ENCODE results near the gene SAMHD1.

SAMHD1 gene

DNA sequence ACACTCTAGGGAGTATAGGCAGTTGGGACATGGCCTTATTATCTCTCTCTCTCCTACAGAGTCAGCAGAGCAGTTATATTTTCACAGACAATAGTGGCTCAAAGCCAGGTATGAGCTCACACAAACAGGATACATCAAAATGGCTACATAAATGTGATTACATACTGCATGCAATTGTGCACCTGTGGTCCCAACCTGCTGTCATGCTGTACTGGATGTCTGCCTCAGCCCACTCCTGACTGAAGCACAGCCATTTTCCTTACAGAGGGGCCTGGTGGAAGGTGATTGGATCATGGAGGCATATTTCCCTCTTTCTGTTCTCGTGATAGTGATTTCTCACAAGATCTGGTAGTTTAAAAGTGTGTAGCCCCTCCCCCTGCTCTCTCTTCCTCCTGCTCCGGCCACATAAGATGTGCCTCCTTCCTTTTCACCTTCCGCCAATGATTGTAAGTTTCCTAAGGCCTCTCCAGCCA lies 37.0 kb upstream of the SAMHD1 start:
- no peak for DNase-seq (ENCODE audit: extremely low read depth, low read depth)
- TF ChIP-seq, protein P1, sequence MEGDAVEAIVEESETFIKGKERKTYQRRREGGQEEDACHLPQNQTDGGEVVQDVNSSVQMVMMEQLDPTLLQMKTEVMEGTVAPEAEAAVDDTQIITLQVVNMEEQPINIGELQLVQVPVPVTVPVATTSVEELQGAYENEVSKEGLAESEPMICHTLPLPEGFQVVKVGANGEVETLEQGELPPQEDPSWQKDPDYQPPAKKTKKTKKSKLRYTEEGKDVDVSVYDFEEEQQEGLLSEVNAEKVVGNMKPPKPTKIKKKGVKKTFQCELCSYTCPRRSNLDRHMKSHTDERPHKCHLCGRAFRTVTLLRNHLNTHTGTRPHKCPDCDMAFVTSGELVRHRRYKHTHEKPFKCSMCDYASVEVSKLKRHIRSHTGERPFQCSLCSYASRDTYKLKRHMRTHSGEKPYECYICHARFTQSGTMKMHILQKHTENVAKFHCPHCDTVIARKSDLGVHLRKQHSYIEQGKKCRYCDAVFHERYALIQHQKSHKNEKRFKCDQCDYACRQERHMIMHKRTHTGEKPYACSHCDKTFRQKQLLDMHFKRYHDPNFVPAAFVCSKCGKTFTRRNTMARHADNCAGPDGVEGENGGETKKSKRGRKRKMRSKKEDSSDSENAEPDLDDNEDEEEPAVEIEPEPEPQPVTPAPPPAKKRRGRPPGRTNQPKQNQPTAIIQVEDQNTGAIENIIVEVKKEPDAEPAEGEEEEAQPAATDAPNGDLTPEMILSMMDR (IDR thresholded peaks at IDR 0.05; ENCODE audit: low read depth, low read length), result no peak

DNA sequence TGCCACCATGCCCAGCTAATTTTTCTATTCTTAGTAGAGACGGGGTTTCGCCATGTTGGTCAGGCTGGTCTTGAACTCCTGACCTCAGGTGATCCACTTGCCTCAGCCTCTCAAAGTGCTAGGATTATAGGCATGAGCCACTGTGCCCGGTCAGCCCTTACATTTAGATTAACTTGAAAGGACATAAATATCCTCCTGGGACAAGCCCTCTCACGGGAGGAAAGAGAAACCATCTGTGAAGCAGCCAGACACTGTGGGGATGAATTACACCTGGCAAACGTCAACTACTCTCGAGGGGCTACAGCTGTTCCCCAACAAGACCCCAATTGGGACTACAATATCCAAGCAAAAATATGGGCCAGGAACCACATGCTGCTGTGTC lies 32.7 kb upstream of the SAMHD1 start:
- TF ChIP-seq, protein P1 (IDR thresholded peaks at IDR 0.05; ENCODE audit: low read depth, low read length), result no peak
- no peak for DNase-seq (ENCODE audit: extremely low read depth, low read depth)

DNA sequence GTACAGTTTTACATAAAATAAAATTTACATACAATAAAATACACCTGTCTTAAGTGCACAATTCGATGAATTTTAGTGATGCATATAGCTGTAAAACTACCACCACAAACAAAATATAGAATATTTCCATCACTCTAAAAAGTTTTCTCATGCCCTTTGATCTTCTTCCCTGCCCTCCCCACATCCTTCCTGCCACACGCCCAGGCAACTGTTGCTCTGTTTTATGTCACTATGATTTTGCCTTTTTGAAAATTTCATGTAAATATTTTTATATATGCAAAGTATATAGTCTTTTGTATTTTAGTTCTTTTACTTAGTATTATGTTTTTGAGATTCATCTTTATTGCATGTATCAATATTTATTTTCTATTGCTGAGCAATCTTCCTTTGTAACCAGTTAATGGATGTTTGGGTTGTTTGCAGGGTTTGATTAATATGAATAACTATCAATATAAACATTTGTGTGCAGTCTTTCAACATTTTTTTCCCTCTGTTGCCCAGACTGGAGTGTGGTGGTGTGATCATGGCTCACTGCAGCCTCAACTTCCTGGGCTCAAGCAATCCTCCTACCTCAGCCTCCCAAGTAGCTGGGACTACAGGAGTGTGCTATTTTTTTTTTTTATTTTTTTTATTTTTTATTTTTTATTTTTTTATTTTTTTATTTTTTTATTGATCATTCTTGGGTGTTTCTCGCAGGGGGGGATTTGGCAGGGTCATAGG lies 23.8 kb upstream of the SAMHD1 start:
- no peak for DNase-seq (ENCODE audit: extremely low read depth, low read depth)

DNA sequence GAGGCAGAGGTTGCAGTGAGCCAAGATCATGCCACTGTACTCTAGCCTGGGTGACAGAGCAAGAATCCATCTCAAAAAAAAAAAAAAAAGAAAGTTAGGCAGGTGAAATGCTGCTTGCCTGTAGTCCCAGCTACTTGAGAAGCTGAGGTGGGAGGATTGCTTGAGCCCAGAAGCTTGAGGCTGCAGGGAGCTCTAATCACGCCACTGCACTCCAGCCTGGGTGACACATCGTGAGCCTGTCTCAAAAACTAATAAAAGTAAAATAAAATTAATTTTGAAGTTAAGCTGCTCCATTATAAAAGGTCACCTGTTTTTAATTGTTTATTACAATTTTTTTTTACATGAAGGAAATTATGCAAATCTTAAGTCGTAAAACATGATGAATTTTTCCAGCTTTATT lies 23.2 kb upstream of the SAMHD1 start:
- no peak for DNase-seq (ENCODE audit: extremely low read depth, low read depth)
- TF ChIP-seq, protein P1 (IDR thresholded peaks at IDR 0.05; ENCODE audit: low read depth, low read length), result no peak

More for the DNA sequence above, 23.8 kb upstream of the SAMHD1 start:
- TF ChIP-seq, protein P1 (IDR thresholded peaks at IDR 0.05; ENCODE audit: low read depth, low read length), result no peak

DNA sequence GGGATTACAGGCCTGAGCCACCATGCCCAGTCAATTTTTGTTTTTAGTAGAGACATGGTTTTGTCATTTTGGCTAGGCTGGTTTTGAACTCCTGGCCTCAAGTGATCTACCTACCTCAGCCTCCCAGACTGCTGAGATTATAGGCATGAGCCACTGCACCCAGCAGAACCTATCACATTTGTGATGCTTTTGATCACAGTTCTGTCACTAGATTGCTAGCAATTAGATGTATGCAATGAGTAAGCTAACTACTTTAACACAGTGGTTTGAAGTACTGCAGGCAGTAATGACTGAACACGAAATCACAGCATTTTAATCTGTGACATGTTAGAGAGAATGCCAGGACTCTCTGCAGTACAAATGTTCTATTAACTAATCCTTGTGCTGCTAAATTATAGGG lies 19.6 kb upstream of the SAMHD1 start:
- no peak for DNase-seq (ENCODE audit: extremely low read depth, low read depth)
- TF ChIP-seq, protein P1 (IDR thresholded peaks at IDR 0.05; ENCODE audit: low read depth, low read length), result no peak

DNA sequence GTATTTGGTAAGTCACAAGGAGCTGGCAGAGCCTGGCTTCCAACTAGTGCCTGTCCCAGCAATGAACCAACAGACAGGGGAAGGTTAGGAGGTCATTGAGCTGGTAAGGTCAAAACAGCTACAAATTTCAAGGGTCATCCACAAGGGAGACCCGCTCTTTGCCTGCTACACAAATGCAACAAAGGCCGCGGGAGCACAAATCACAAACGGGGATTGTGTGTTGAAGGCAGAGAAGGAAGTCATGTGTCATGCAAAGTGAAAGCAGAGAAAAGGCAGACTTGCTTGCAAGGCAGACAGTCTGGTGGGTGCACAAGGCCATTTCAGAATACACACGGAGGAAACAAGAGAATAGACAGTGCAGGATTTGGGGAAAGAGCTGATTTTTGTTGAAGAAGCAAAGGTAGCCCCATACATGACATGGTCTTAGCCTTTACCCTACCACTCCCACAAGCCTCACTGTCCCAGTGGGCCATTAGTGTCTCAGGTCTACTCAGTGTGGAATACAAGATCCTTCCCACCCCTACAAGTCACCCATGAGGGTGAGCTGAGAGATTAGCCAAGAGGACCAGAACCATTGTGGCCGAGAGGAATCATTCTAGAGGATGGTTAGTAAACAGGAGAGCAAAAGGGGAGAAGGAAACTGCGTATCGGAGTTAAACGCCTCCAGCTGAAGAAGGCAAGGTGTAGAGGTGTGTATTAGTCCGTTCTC lies 18.1 kb upstream of the SAMHD1 start:
- TF ChIP-seq, protein P1 (IDR thresholded peaks at IDR 0.05; ENCODE audit: low read depth, low read length), result no peak
- no peak for DNase-seq (ENCODE audit: extremely low read depth, low read depth)

DNA sequence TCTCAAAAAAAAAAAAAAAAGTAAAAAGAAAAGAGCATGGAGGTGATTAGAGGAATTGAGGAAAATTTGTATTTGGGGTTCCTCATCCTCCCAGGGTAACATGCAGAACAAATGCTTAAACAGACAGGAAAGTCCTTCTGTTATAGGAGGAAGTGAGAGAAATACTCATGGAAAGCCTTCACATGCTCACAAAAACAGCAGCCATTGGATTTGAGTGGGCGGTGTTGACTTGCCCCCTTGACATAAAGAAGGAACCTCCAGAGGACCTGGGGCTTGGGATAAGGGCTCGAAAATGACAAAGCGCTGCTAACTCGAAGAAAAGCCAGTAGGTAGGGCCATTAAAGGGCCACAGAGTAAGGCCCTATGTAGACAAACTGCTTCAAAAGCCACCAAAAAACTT lies 17.5 kb upstream of the SAMHD1 start:
- TF ChIP-seq, protein P1 (IDR thresholded peaks at IDR 0.05; ENCODE audit: low read depth, low read length), result no peak
- no peak for DNase-seq (ENCODE audit: extremely low read depth, low read depth)
